Large intestine (tissue), 3 donors: Measurements from ENCODE around the gene PRKCG. TPM values are rescaled to one million over a fixed set of nuclear protein-coding genes. Genes with fewer than 3 reads are reported as not detected.
"Not testable (repeated sequence)": the region's sequence is repeated elsewhere in the genome, so short reads cannot be mapped to it uniquely, and the experiment has no call there.

Experiments
- DNase-seq, 2 donors: peaks; one replicate each; pipeline versions ENCODE4 v3.0.0 to v3.0.0-alpha.2; 2013
- H3K27ac ChIP-seq: one replicate; pipeline ENCODE4 v1.5.1; 2013; ENCODE audit warnings: low read length
- H3K27me3 ChIP-seq: 2 replicates; pipeline ENCODE4 v1.6.1; 2013; ENCODE audit warnings: low read length; ENCODE audit not compliant: control insufficient read depth, insufficient read depth
- H3K36me3 ChIP-seq: 2 replicates; pipeline ENCODE4 v1.6.1; 2013; ENCODE audit warnings: low read length; ENCODE audit not compliant: control insufficient read depth, insufficient read depth
- H3K4me1 ChIP-seq: one replicate; pipeline ENCODE4 v1.6.1; 2013; ENCODE audit warnings: low read length; ENCODE audit not compliant: control insufficient read depth, insufficient read depth
- H3K4me3 ChIP-seq: one replicate; pipeline ENCODE4 v1.5.1; 2013; ENCODE audit warnings: low read length
- H3K9me3 ChIP-seq: one replicate; pipeline ENCODE4 v1.6.1; 2013; ENCODE audit warnings: mild to moderate bottlenecking, low read depth, low read length, moderate library complexity; ENCODE audit not compliant: control insufficient read depth
- WGBS: methylation state at CpG from one replicate; pipeline ENCODE4 v1.1.5; 2013; ENCODE audit warnings: low lambda C conversion rate; ENCODE audit not compliant: insufficient coverage; 5-methylcytosine and 5-hydroxymethylcytosine counted together
- polyA plus RNA-seq: library from polyadenylated mRNA; unstranded; fragments of 120-200 nt; gene quantifications from one replicate; pipeline ENCODE4 v1.2.1, GENCODE V29; 2013

Gene PRKCG
- polyA plus RNA-seq, 1 donor = 0.67 TPM

DNA sequence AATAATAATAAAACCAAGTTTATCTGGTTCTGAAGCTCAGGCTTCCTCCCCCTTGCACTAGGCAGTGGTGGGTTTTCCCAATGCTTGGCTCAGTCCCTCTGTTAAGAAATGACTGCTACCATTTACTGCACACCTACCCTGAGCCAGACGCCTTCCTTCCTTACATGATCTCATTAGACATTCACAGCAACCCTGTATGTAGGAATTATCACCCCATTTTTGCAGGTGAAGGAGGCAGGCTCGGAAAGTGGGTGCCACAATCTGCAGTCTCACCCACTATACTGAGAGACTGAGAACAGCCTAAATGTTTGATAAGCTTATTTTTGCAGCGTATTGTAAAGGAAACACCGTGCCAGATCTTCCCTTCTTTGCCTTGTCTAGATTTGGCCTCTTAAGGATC, 62.4 kb downstream of the PRKCG start:
- Histone ChIP-seq H3K36me3 (no peaks in the 10 kb centered on the region), H3K27ac (no peak overlapping the region), H3K9me3 (peaks cover 11% of the 10 kb centered on the region), H3K27me3 (peaks cover 39% of the 10 kb centered on the region), H3K4me1 (no peaks in the 10 kb centered on the region), H3K4me3 (no peak overlapping the region)
- no peak for DNase-seq
- 60% methylated on average over 1 of the region's 4 CpGs for WGBS

GRCh38 chr19:53944933-53945332, 62.9 kb downstream of the PRKCG start:
- DNase-seq = no peak
- H3K27me3 ChIP-seq = peaks cover 39% of the 10 kb centered on the region
- no peak overlapping the region for H3K27ac ChIP-seq
- H3K4me3 ChIP-seq = no peak overlapping the region
- peaks cover 11% of the 10 kb centered on the region for H3K9me3 ChIP-seq
- no peaks in the 10 kb centered on the region for H3K4me1 ChIP-seq
- no CpG with 5 or more reads among the region's 4 CpGs for WGBS
- no peaks in the 10 kb centered on the region for H3K36me3 ChIP-seq

DNA sequence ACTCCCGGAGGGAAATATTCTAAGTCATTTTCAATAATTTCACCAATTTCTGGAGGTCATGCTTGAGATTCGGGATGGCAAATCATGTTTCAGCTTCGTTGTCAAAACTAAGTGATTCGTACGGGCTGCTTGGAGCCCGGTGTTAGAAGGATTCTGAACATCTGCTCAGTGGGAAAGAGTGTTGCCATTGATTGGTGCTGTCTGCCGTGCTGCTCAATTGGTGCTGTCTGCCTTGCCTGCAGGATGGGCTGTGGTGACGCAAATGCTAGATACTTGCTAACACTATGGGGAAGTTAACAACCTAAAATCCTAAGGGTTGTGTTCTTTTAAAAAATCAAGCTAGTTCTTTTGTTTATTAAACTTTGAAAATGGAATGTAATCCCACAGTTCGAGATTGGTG, 63.4 kb downstream of the PRKCG start:
- peaks cover 39% of the 10 kb centered on the region for H3K27me3 ChIP-seq
- DNase-seq = no peak
- no peak overlapping the region for H3K4me3 ChIP-seq

DNA sequence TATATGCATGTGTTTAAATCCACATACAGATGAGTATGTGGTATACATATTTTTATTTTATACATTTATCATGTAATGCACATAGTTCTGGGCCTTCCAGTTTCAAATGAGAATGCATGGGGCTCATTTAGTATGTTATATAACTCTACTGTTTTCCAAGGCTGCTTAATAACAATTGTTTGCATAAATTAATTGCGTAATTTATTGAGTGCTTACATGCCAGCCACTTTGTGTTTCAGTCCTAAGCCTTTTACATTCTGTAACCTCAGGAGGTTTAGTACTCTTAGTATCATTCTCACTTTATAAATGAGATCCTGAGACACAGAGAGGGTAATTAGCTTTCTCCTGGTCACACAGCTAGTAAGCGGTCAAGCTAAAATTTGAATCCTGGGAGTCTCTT, 64.0 kb downstream of the PRKCG start:
- Histone ChIP-seq H3K36me3 (no peaks in the 10 kb centered on the region), H3K4me3 (no peak overlapping the region), H3K27ac (no peak overlapping the region), H3K4me1 (no peaks in the 10 kb centered on the region), H3K27me3 (peaks cover 39% of the 10 kb centered on the region), H3K9me3 (peaks cover 11% of the 10 kb centered on the region)
- DNase-seq = no peak
- 86% methylated on average over 1 of the region's 2 CpGs for WGBS

More for the DNA sequence above, 63.4 kb downstream of the PRKCG start:
- Histone ChIP-seq H3K27ac (no peak overlapping the region), H3K9me3 (peaks cover 11% of the 10 kb centered on the region), H3K4me1 (no peaks in the 10 kb centered on the region), H3K36me3 (no peaks in the 10 kb centered on the region)
- no CpG with 5 or more reads among the region's 9 CpGs for WGBS

- Histone ChIP-seq H3K9me3 (peaks cover 1% of the 10 kb centered on the region), H3K4me1 (no peaks in the 10 kb centered on the region), H3K27ac (no peak overlapping the region), H3K27me3 (peaks cover 25% of the 10 kb centered on the region), H3K36me3 (no peaks in the 10 kb centered on the region), H3K4me3 (no peak overlapping the region)
- DNase-seq = no peak
- no CpG with 5 or more reads among the region's 5 CpGs for WGBS
Measured at GRCh38 chr19:53947624-53948023, 65.6 kb downstream of the PRKCG start.

- peaks cover 17% of the 10 kb centered on the region for H3K27me3 ChIP-seq
- H3K4me1 ChIP-seq, DNase-seq, H3K36me3 ChIP-seq, H3K9me3 ChIP-seq, H3K4me3 ChIP-seq, H3K27ac ChIP-seq: not testable (repeated sequence)
- 50% methylated on average over 2 of the region's 5 CpGs for WGBS
Measured at GRCh38 chr19:53948611-53949010, 66.6 kb downstream of the PRKCG start.

- no peak for DNase-seq
- WGBS = no CpG with 5 or more reads among the region's 11 CpGs
- Histone ChIP-seq H3K4me1 (no peaks in the 10 kb centered on the region), H3K4me3 (no peak overlapping the region), H3K9me3 (no peaks in the 10 kb centered on the region), H3K27me3 (peaks cover 4% of the 10 kb centered on the region), H3K36me3 (no peaks in the 10 kb centered on the region), H3K27ac (no peak overlapping the region)
Measured at GRCh38 chr19:53951436-53951835, 69.4 kb downstream of the PRKCG start.

DNA sequence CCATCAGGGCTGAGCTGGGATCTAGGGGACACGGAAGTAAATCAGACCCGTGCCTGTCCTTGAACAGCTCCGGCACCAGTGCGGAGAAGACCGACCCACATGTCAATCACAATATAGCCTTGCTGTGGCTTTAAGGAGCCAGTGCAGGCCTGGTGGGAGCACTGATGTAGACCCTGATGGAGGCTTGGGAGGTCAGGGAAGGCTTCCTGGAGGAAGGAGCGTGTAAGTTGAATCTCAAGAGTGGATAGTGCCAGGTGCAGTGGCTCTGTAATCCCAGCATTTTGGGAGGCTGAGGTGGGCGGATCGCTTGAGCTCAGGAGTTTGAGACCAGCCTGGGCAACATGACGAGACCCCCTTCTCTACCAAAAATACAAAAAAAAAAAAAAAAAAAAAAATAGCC, 70.0 kb downstream of the PRKCG start:
- Histone ChIP-seq H3K9me3 (no peaks in the 10 kb centered on the region), H3K4me1 (no peaks in the 10 kb centered on the region), H3K4me3 (no peak overlapping the region), H3K27me3 (peaks cover 7% of the 10 kb centered on the region), H3K36me3 (no peaks in the 10 kb centered on the region), H3K27ac (no peak overlapping the region)
- DNase-seq = no peak
- no CpG with 5 or more reads among the region's 9 CpGs for WGBS

- 73% methylated on average over 2 of the region's 8 CpGs for WGBS
- no peaks in the 10 kb centered on the region for H3K9me3 ChIP-seq
- H3K27ac ChIP-seq = no peak overlapping the region
- no peak for DNase-seq
- no peak overlapping the region for H3K4me3 ChIP-seq
- H3K27me3 ChIP-seq = peaks cover 21% of the 10 kb centered on the region
- H3K4me1 ChIP-seq = no peaks in the 10 kb centered on the region
- H3K36me3 ChIP-seq = no peaks in the 10 kb centered on the region
Measured at GRCh38 chr19:53953383-53953782, 71.4 kb downstream of the PRKCG start.

Other genes starting within 250 kb of the PRKCG start
- 0.03 TPM for gene NLRP12, start 57.9 kb upstream of the PRKCG start, polyA plus RNA-seq
- 87.7 TPM for gene MYADM, start 14.3 kb upstream of the PRKCG start, polyA plus RNA-seq
- 1.4 TPM for gene CACNG7, start 27.1 kb downstream of the PRKCG start, polyA plus RNA-seq
- 0.15 TPM for gene CACNG8, start 80.7 kb downstream of the PRKCG start, polyA plus RNA-seq
- gene CACNG6, start 109.4 kb downstream of the PRKCG start, polyA plus RNA-seq = 0.04 TPM
- gene VSTM1, start 181.7 kb downstream of the PRKCG start, polyA plus RNA-seq = not detected
- not detected for gene TARM1, start 199.2 kb downstream of the PRKCG start, polyA plus RNA-seq
- gene OSCAR, start 218.6 kb downstream of the PRKCG start, polyA plus RNA-seq = 0.31 TPM
- gene NDUFA3, start 220.7 kb downstream of the PRKCG start, polyA plus RNA-seq = 132 TPM
- 16.6 TPM for gene TFPT, start 233.5 kb downstream of the PRKCG start, polyA plus RNA-seq
- gene PRPF31, start 233.6 kb downstream of the PRKCG start, polyA plus RNA-seq = 48.6 TPM